GM18511 (cell line): ENCODE data around the gene VPS11.
"Not testable (repeated sequence)": the region's sequence is repeated elsewhere in the genome, so short reads cannot be mapped to it uniquely, and the experiment has no call there.

ENCODE experiments used
- ATAC-seq: cut with Tn5 transposase; IDR thresholded peaks from one replicate; pipeline ENCODE4 v1.9.1; 2021; ENCODE audit warnings: mild to moderate bottlenecking, moderate library complexity; ENCODE audit not compliant: unreplicated experiment

VPS11 gene

DNA sequence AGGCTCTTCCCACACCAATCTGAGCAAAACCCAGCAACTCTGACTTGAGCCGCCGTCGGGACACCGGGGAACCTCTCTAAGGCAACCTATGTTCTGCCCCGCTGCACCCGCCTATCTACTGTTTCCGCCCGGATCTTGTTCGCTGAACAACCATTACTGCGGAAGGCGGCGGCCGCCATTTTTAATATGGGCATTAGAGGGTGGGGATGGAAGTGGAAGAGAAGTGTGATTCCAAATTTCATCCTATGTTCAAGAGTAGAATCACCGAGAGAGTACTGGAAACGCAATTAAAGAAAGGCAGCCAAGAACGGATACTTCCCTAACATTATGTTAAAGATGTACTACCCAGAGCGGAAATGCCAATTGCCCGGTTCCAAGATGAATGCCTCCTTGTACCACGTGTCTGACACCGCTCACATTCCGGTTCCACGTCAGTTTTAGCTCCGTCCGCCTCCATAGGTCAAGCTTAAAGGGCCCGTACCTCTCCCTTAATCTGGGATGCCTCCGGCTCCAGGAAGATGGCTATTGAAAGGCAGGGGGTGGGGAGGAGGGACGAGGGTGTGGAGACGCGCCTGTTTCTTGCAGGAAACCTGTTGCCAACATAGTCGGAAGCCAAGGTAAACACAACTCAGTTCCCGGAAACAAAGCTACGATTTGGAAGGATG, 34.3 kb downstream of the VPS11 start, which contains the start of gene DPAGT1:
TSS of gene DPAGT1 (minus strand) at position 95 of the 665 bp plus-strand sequence. CDS start 198 bp downstream, outside the sequence.
- peak; percentile 87 for ATAC-seq

- ATAC-seq: not testable (repeated sequence)
Observed at GRCh38 chr11:119103161-119103664, 35.6 kb downstream of the VPS11 start.

GRCh38 chr11:119103793-119104192, 36.2 kb downstream of the VPS11 start:
- no peak for ATAC-seq

GRCh38 chr11:119106564-119107537, 39.2 kb downstream of the VPS11 start, which contains the start of gene C2CD2L:
C2CD2L (plus strand) TSS chr11:119107344; CDS start chr11:119107742, 398 bp downstream.
- peak; percentile 78 for ATAC-seq

DNA sequence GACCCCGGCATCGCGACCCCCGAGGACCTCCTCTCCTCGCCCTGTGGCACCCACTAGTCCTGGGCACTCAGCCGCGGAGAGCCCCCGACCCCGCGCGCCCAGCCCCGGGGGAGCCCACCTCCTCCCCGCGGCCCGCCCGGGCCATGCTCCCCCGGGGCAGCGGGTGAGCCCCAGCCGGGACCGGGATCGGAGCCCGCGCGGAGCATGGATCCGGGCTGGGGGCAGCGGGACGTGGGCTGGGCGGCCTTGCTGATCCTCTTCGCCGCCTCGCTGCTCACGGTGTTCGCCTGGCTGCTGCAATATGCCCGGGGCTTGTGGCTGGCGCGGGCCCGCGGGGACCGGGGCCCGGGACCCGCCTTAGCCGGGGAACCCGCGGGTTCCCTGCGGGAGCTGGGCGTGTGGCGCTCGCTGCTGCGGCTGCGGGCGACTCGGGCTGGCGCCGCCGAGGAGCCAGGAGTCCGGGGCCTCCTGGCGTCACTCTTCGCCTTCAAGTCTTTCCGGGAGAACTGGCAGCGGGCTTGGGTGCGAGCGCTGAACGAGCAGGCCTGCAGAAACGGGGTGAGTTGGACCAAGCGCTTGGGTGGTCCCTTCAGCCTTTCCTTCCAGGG, 40.0 kb downstream of the VPS11 start:
- peak; percentile 21 for ATAC-seq

DNA sequence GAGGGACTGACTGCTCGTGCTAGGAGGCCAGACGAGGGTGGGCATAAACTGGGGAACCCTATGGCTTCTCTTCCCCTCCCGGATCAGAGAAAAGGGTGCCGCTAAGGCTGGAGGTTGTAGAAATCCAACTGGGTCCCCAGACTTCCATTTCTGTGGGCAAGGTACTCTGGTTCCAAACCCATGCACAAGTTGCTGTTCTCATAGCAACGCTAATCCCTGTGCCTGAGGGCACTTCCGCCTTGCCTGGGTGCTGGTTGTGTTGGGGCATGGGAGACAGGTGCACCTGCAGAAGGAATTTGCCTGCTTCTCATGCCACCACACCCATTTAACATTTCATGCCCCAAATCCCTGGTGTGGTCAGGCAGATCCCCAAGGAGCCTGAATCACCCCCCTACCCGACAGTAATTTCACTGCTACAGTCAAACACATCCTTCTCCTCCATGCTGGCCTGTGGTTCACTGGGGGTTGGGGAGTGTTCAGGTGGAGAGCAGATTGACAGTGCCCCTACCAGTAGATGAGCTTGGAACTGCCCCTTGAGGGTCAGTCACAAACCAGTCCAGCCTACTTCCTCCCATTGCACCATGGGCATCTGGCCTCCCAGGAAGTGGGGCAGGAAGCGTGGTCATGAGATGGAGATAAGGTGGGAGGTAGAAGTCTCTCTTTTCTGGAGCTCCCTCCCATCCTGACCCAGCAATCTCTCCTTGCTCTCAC, 40.7 kb downstream of the VPS11 start:
- ATAC-seq: no peak

DNA sequence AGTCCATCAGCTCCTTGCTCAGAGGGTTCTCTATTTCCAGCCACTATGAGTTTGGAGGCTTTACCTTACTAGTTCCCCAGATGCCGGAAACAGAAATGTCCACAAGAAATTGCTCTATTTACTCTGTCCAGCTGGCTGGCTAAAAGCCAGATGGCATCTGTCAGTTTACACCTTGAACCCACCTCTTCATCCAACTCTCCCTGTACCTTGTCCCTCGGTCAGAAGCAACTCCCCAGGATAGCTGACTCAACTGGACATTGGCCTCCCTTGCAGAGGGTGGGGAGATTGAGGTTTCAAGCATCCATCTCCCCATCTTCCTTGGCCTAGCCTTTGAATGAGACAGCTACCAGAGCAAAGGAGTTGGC, 41.2 kb downstream of the VPS11 start:
- no peak for ATAC-seq

DNA sequence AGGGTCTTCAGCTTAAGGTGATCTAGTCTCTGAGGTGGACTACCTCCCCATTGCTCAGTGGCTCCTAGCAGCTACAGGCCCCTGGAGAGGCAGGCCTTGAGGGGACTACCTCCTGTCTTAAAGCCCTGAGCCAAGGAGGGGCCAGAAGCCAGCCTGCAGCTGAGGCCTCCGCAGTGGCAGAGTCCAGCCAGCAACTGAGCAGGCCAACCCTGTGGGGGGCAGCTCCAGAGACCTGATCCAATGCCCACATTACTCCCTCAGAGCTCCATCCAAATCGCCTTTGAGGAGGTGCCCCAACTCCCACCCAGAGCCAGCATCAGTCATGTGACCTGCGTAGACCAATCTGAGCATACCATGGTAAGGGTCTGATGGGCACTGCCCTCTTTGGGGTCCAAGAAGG, 42.2 kb downstream of the VPS11 start:
- ATAC-seq: no peak

- ATAC-seq: no peak
Observed at GRCh38 chr11:119110439-119110838, 42.8 kb downstream of the VPS11 start.

DNA sequence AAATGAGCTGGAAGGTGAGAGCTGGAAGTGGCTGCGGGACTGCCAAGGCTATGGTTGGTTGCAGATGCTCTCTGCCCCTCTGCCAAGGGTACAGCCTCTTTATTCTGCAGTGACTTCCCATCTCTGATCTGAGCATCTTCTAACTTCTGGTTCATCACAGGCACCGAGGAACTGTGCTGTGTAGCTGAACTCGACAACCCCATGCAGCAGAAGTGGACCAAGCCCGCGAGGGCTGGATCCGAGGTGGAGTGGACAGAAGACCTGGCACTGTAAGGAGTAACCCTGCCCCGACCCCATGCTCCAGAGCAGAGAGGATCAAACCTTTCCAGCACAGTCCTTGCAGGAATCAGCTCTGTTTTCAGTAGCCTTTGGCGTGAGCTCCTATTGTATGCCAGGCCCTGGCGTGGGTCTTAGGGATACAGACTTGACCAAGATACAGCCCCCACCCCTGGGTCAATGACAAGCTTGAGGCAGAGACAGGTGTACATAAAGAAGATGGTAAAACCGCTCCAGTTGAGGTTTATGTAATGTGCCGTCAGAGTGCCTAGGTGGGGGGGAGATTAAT, 43.8 kb downstream of the VPS11 start:
- ATAC-seq: no peak

GRCh38 chr11:119112314-119113020, 44.8 kb downstream of the VPS11 start:
- no peak for ATAC-seq

GRCh38 chr11:119113716-119114115, 46.1 kb downstream of the VPS11 start:
- no peak for ATAC-seq

- no peak for ATAC-seq
Observed at GRCh38 chr11:119114351-119114750, 46.7 kb downstream of the VPS11 start.

DNA sequence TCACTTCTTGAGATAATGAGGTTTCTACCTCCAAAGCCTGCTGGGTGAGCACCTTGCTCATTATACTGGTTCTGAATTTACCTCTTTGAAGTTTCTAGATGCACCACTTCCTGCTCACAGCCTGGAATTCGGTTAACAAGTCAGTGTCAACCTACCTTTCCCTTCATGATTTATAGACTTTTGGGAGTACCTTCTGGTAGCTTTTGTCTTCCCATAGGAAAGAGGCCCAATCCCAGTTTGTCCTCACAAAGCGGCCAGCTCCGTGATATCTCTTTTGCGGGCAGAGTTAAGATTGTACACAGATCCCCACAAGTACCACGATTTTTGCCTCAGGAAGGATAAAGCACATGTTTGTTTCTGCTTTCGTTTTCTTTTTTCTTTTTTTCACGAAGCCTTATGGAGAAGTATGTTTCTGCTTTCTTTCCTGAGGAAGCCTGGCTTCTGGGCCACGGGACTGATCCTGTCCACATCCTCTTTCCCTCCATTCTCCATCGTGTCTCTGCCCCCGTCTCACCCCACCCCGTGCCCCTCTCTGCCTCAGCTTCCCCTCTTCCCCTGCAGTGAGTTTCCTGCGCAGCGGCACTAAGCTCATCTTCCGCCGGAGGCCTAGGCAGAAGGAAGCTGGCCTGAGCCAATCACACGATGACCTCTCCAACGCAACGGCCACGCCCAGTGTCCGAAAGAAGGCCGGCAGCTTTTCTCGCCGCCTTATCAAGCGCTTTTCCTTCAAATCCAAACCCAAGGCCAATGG, 48.0 kb downstream of the VPS11 start:
- ATAC-seq: no peak

GRCh38 chr11:119116235-119116594, 48.6 kb downstream of the VPS11 start:
- no peak for ATAC-seq

DNA sequence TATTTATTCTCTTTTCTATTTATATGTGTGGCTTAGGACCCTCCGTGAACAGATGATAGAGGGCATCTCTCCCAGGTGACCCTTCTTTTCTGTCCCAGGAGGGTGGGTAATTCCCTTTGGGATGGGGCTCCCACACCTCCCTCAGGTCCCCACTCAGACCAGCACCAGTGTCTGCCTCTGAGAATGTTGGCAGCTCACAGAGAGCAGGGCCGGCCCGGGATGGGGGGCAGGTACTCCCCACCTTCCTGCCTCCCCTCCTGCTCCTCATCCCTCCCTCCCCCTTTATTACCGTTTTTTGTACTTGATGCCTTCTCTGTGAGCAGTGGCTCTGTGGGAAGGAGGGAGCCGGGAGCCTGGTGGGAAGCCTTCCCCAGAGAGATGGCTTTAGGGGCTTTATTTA, 49.0 kb downstream of the VPS11 start:
- no peak for ATAC-seq

GRCh38 chr11:119117004-119117706, 49.5 kb downstream of the VPS11 start:
- no peak for ATAC-seq

DNA sequence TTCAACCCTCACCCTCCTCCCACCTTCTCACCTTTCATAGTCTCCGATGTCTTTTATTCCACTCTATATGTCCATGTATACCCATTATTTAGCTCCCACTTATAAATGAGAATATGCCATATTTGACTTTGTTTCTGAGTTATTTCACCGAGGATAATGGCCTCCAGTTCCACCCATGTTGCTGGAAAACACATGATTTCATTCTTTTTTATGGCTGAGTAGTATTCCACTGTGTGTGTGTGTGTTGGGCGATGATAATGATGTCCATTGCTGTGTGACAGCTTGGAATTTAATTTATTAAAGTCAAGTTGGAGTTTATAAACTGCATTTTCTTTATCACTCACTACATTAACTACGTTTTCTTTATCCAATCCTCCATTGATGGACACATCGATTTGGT, 50.6 kb downstream of the VPS11 start:
- ATAC-seq: no peak
